ENCODE results near the gene CCDC148. TPM values are rescaled to one million over a fixed set of nuclear protein-coding genes. Genes with fewer than 3 reads are reported as not detected.

CCDC148 gene
- total and polyA plus RNA-seq, 2 experiments from 2014 or later, result 1.2 to 1.8 TPM

GRCh38 chr2:158478816-158479215 is 22.3 kb upstream of the CCDC148 start:
- Histone ChIP-seq H3K27ac (ENCODE audit: low read depth) (no peak overlapping the region), H3K36me3 (ENCODE audit: insufficient read depth) (no peaks in the 10 kb centered on the region), H3K4me1 (ENCODE audit: insufficient read depth) (peaks cover 16% of the 10 kb centered on the region), H4K20me1 (replicated peaks; ENCODE audit: insufficient read depth) (peaks cover 2% of the 10 kb centered on the region; the same call in 1 of the 2 replicates), H3F3A (replicated peaks; ENCODE audit: low read depth) (no peaks in the 10 kb centered on the region), H3K4me2 (no peak overlapping the region), H2AFZ (no peak overlapping the region), H3K79me2 (replicated peaks; ENCODE audit: insufficient read depth) (peaks cover 81% of the 10 kb centered on the region), H3K4me3 (no peak overlapping the region), H3K27me3 (ENCODE audit: insufficient read depth) (no peaks in the 10 kb centered on the region), H3K9me2 (ENCODE audit: insufficient read depth) (no peaks in the 10 kb centered on the region)
- Mint-ChIP-seq H3K9me3 (no peaks in the 10 kb centered on the region), H3K27me3 (ENCODE audit: insufficient read depth, low read depth, poor library complexity) (no peaks in the 10 kb centered on the region), H3K27ac (no peak overlapping the region), H3K4me3 (no peak overlapping the region), H3K4me1 (peaks cover 32% of the 10 kb centered on the region), H3K36me3 (ENCODE audit: low read depth) (peaks cover 7% of the 10 kb centered on the region; the same call in 2 of the 3 replicates)
- no peak for TF ChIP-seq REST (IDR thresholded peaks at IDR 0.05; ENCODE audit: unreplicated experiment)
- TF ChIP-seq JUNB (IDR thresholded peaks at IDR 0.05; ENCODE audit: unreplicated experiment), result no peak
- TF ChIP-seq ZNF462 (CRISPR knock-in tag; IDR thresholded peaks at IDR 0.05), result no peak
- TF ChIP-seq ZNF114 (CRISPR knock-in tag; IDR thresholded peaks at IDR 0.05), result no peak
- TF ChIP-seq EZH2 (IDR thresholded peaks at IDR 0.05; ENCODE audit: low read depth, unreplicated experiment), result no peak
- no peak for TF ChIP-seq EZH2phosphoT487 (IDR thresholded peaks at IDR 0.05; ENCODE audit: unreplicated experiment)
- TF ChIP-seq ETS1 (IDR thresholded peaks at IDR 0.05), result no peak
- no peak for TF ChIP-seq POLR2AphosphoS5 (IDR thresholded peaks at IDR 0.05; ENCODE audit: low read depth)
- no peak for TF ChIP-seq STAT1 (IDR thresholded peaks at IDR 0.05; ENCODE audit: unreplicated experiment)
- no peak for TF ChIP-seq CREB1 (CRISPR knock-in tag; IDR thresholded peaks at IDR 0.05; ENCODE audit: low read depth)
- DNase-seq (ENCODE audit: low spot score), result no peak
- ATAC-seq, result no peak

Measured in GM23338 (cell line).